ENCODE results near the gene SHB.

DNA sequence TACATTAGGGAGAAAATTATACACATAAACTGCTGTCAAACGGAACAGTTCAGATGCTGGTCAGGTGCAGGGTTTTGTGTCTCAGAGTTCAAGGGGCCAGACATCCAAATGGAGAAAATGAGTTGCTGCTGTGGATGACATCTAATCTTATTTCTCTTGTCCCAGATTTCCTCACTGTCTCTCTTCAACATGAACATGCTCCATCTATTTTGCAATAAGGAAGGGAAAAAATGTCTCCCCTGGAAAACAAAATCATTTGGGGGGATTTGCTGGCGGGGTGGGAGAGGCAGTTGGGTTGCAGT lies 51.2 kb downstream of the SHB start:
- TF ChIP-seq EZH2 (IDR thresholded peaks at IDR 0.05; ENCODE audit: borderline replicate concordance): no peak
- TF ChIP-seq, protein P1, sequence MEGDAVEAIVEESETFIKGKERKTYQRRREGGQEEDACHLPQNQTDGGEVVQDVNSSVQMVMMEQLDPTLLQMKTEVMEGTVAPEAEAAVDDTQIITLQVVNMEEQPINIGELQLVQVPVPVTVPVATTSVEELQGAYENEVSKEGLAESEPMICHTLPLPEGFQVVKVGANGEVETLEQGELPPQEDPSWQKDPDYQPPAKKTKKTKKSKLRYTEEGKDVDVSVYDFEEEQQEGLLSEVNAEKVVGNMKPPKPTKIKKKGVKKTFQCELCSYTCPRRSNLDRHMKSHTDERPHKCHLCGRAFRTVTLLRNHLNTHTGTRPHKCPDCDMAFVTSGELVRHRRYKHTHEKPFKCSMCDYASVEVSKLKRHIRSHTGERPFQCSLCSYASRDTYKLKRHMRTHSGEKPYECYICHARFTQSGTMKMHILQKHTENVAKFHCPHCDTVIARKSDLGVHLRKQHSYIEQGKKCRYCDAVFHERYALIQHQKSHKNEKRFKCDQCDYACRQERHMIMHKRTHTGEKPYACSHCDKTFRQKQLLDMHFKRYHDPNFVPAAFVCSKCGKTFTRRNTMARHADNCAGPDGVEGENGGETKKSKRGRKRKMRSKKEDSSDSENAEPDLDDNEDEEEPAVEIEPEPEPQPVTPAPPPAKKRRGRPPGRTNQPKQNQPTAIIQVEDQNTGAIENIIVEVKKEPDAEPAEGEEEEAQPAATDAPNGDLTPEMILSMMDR (IDR thresholded peaks at IDR 0.05; ENCODE audit: poor library complexity): no peak
